Stimulated activated CD4-positive, alpha-beta T cell treated with anti-CD3 and anti-CD28 coated beads, Interleukin-1b, Interleukin-23, amount 100 ng/mL, for 4 hours (primary cell): ENCODE measurements around the gene RNF187.
"Not testable (repeated sequence)": the region's sequence is repeated elsewhere in the genome, so short reads cannot be mapped to it uniquely, and the experiment has no call there.

Experiments used
- DNase-seq, 2 donors: peaks; one replicate each; pipeline ENCODE4 v3.0.0-alpha.2; 2020; ENCODE audit warnings: low read depth in 2 of 2

Gene RNF187

GRCh38 chr1:228459091-228459993 is 27.8 kb upstream of the RNF187 start:
- peak; percentile 18 to 33 for DNase-seq

DNA sequence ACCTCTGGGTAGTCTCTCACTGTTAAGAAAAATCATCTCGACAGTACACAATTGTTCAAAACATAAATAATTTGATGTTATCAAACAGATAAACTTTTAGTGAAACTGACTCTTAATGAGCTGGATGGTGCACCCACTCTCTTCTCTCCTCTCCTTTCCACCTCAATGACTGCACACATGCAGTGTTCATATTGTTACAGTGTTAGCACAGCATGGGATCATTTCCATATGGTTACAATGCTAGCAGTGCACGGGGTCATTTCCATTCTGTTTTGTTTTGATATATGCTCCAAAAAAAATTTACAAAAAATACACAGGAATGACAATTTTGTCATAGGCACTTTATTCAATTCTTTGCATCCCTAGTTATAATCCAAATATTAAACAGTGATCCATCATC is 26.4 kb upstream of the RNF187 start:
- no peak for DNase-seq

DNA sequence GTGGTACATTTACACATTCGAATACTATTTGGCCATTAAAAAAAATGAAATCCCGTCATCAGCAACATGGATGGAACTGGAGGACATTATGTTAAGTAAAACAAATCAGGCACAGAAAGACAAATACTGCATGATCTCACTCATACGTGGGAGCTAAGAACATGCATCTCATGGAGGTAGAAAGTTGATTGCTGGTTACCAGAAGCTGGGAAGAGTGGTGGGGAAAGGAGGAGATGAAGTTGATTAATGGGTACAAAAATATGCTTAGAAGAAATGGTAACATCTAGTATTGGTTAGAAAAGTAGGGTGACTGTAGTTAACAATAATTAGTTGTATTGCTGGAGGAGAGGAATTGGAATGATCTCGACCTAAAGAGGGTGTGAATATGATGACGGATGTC is 24.6 kb upstream of the RNF187 start:
- DNase-seq = no peak

- no peak for DNase-seq
Observed at GRCh38 chr1:228463009-228463558, 24.1 kb upstream of the RNF187 start.

DNA sequence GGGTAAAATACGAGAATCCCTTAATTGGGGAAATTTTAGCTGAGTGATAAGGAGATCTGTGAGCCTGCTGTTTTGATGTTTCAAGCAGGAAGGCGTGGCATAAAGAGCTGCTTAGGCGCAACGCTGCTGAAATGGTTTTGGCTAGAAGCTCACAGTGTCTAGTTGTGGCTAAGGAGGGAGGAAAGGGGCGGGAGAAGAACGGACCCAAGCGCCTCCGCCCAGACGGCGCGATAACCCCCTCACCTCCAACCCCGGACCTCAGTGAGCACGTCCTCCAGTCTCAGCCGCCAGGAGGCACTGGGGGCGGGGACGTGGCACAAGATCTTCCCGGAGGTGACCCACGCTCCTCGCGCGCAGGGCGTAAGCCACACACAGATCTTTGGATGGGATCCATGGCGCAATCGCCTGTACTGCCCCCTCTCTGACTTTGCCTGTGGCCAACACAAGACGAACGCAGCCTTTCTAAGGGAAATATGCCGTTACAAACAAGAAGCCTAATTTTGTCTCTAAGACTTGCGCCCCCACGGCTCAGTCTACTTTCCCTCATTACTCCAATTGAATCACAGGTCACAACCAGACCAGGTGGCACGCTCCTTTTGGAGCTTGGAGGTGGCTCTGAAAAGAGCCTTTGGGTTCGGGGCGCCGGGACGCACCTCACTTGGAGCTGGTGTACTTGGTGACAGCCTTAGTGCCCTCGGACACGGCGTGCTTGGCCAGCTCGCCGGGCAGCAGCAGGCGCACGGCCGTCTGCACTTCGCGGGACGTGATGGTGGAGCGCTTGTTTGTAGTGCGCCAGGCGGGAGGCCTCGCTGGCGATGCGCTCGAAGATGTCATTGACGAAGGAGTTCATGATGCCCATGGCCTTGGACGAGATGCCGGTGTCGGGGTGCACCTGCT is 23.4 kb upstream of the RNF187 start:
- DNase-seq = peak in 1 of 2 donors; percentile 24

GRCh38 chr1:228464487-228464983 is 22.6 kb upstream of the RNF187 start:
- DNase-seq = peak; percentile 75 to 78

GRCh38 chr1:228465141-228465540 is 22.0 kb upstream of the RNF187 start:
- DNase-seq = no peak

- no peak for DNase-seq
Observed at GRCh38 chr1:228465571-228466146, 21.5 kb upstream of the RNF187 start.

DNA sequence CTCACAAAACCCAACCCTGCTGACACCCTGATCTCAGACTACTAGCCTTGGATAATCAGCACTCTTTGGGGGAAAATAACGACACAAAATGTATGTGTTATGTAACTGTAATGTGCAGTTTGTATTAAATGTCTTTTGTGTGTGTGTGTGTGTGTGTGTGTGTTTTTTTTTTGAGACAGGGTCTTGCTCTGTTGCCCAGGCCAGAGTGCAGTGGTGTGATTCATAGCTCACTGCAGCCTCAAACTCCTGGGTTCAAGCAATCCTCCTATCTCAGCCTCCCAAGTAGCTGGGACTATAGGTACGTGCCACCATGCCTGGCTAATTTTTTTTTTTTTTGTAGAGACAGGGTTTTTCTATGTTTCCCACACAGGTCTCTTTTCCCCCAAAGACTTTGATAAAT is 19.0 kb upstream of the RNF187 start:
- DNase-seq = not testable (repeated sequence)

DNA sequence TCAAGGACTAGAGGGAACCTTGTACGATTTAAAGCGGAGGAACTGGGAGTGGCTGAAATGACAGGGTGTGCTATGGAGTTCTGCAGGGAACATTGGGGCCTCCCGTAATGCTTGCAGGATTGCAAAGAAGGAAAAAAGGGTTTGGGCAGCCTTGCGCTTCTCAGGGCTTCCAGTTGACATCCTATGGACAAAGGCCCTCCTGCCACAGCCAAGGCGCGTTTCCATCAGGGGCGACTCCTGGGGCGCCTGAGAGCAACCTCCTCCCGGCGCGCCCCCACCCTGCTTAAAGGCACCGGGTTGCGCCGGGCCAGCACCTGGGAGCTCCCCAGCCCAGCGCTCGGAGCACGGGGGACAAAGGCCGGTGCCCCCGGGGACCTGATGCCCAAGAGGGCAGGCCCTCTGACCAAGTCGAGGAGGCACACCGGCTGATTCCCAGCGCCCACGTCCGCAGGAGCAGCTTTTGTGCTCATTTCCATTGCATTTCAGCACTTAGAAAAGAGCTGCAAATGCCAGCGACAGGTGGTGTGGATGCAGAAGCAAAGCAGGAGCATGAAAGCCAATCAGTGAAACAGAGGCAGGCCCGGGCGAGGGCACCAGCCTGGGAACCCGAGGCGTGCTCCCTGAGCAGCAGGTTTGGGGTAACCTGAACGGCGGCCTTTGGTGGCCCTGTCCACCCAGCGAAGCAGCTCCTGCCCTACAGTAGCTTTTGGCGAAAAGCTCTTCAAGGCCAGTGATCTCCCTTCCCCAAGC is 17.6 kb upstream of the RNF187 start:
- no peak for DNase-seq

DNA sequence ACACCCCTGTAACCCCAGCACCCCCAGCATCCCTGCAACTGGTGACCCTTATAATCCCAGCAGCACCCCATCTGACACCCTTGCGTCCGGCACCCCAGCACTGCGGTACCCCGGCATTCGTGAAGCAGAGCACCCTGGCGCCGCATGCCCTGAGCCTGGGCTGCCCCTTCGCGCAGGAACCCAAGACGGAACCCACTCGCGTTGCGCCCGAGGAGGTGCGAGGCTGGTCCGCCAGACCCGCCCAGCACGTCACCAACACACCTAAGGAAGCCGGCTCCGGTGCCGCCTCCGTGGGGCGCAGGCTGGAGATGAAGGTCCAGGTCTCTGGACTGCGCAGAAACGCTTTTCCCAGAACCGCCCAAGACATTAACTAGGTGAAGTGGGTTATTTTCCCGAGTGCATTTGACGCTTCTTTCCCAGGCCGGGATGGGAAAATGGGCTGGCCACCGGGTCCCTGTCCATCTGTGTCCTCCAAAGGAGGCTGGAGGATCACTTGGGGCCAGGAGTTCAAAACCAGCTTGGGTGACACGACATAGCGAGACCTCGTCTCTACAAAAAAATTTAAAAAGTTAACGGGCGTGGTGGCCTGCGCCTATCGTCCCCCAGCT is 15.9 kb upstream of the RNF187 start:
- DNase-seq = no peak

DNA sequence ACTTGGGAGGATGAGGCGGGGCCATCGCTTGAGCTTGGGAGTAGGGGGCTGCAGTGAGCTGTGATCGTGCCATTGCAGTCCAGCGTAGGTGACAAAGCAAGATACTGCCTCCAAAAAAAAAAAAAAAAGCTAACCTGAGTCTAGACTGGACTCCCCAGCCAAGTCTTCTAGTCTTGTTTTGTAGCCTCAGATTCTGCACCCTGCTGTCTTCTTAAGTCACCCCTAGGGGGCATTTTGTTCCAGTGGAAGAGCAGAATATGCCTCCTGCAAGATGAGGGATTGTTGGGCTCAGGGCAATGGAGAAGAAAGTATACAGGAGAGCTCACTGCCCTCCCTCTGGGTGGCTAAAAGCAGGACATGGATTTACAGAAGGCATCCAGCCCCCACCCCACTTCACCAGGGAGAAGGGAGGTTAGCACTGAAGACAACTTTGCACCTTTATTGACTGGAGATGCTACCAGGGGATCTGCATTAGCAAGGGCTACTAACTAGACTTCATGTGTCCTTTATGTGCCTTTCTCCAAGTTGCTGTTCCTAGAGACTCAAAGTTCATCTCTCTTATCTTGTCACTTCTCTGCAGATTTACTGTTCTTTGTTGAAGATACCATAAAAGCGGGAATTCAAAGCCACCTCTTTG is 15.3 kb upstream of the RNF187 start:
- DNase-seq = no peak

DNA sequence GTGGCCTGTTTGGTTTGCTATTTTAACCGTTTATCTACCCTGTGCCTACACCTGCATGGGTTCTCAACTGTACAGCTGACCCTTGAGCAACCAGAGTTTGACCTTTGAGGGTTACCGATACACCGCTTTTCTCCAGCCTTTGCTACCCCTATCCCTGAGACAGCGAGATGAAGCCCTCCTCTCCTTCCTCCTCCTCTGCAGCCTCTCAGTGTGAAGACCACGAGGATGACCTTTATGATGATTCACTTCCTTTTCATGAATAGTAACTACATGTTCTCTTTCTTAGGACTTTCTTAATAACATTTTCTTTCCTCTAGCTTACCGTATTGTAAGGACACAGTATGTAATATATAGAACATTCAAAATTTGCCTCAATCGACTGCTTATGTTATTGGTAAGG is 14.5 kb upstream of the RNF187 start:
- no peak for DNase-seq

DNA sequence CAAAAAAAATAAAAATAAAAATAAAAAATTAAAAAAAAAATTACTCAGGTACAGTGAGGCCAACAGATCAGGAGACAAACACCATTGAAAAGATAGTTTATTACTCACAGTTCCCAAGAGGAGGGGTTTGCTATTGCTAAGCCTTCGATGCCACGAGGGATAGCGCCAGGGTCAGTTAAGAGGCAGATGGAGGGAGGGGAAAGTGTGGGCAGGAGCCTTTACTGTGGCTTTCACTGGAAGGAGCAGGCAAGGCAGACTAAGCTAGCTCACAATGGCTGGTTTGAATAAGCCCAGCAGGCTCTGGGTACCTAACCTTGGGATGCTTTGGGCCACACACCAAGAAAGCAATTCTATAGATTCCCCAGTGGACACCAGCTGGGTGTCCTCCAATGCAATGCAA is 12.7 kb upstream of the RNF187 start:
- no peak for DNase-seq

GRCh38 chr1:228475812-228476211 is 11.4 kb upstream of the RNF187 start:
- DNase-seq = no peak

- DNase-seq = no peak
Observed at GRCh38 chr1:228477263-228477662, 9.9 kb upstream of the RNF187 start.

- DNase-seq = no peak
Observed at GRCh38 chr1:228478326-228478725, 8.9 kb upstream of the RNF187 start.

- no peak for DNase-seq
Observed at GRCh38 chr1:228478912-228479711, 8.1 kb upstream of the RNF187 start.

- no peak for DNase-seq
Observed at GRCh38 chr1:228483789-228484188, 3.4 kb upstream of the RNF187 start.
